Esophagus squamous epithelium (tissue), 4 donors: ENCODE results near the gene ENDOV.

Experiments
- CTCF ChIP-seq, 6 experiments: fragments of 450-650 bp in 4 of 6; fragments of 200-600 bp in 2 of 6; sonication (generic) in 2 of 6; IDR thresholded peaks; one replicate each; pipeline ENCODE4 v1.5.1; 2016 to 2019; ENCODE audit warnings: antibody characterized with exemption in 6 of 6, mild to moderate bottlenecking in 4 of 6, moderate library complexity in 4 of 6
- POLR2A ChIP-seq, 4 donors: fragments of 450-650 bp; IDR thresholded peaks; one replicate each; pipeline ENCODE4 v1.6.1; 2017; ENCODE audit warnings: antibody characterized with exemption in 4 of 4, mild to moderate bottlenecking in 4 of 4, moderate library complexity in 3 of 4

GRCh38 chr17:80374039-80374731 lies 40.8 kb upstream of the ENDOV start:
- TF ChIP-seq CTCF (IDR thresholded peaks at IDR 0.05) = no peak
- no peak for TF ChIP-seq POLR2A (IDR thresholded peaks at IDR 0.05)
